A549 (cell line): ENCODE results near the gene SBNO2. TPM values are rescaled to one million over a fixed set of nuclear protein-coding genes. Genes with fewer than 3 reads are reported as not detected.
A peak's percentile ranks its signal among the peaks of the same experiment; 100 is the strongest.

Source experiments
- ATAC-seq, 2 experiments: fragments of 200-7000 bp in 1 of 2; fragments of >200 bp in 1 of 2; cut with Nextera tagmentation in 1 of 2; cut with Tn5 transposase in 1 of 2; 3 replicates each; pipeline versions ENCODE4 v1.8.0 to v1.9.1; 2018 to 2020; ENCODE audit warnings: mild to moderate bottlenecking in 1 of 2, moderate library complexity in 1 of 2
- CTCF ChIA-PET: fragments of 300-600 bp; sonication (Branson Sonifier 250); formaldehyde crosslinking; extraction: SDS; loops from one replicate; lab custom pipeline; 2021; ENCODE audit warnings: antibody characterized with exemption, inconsistent platforms; lab: Yijun Ruan, JAX
- POLR2A ChIA-PET: fragments of 350-600 bp; formaldehyde crosslinking; extraction: SDS; loops from one replicate; lab custom pipeline; 2021; ENCODE audit warnings: antibody characterized with exemption, inconsistent platforms; lab: Yijun Ruan, JAX
- DNase-seq, 2 experiments: peaks; one replicate each; pipeline versions ENCODE4 v3.0.0 to v3.0.0-alpha.2; 2011 to 2016; ENCODE audit warnings: low read depth in 1 of 2, low spot score in 1 of 2
- FAIRE-seq: peaks from 2 replicates; lab custom pipeline; 2011; peaks lifted over from hg19 to GRCh38; lab: Jason Lieb, UNC
- H3K27ac ChIP-seq, 2 experiments: fragments of >200 bp; sonication (Bioruptor Twin); formaldehyde crosslinking; 3 replicates each; pipeline ENCODE4 v1.5.1; 2016 to 2017
- H3K4me1 ChIP-seq: fragments of >200 bp; sonication (Bioruptor Twin); formaldehyde crosslinking; 3 replicates; pipeline ENCODE4 v1.6.1; 2016
- H3K4me2 ChIP-seq: fragments of >200 bp; sonication (Bioruptor Twin); formaldehyde crosslinking; 3 replicates; pipeline ENCODE4 v1.6.1; 2016
- H3K4me3 ChIP-seq: fragments of >200 bp; sonication (Bioruptor Twin); formaldehyde crosslinking; 3 replicates; pipeline ENCODE4 v1.5.1; 2016
- H3K9me3 ChIP-seq: fragments of >200 bp; sonication (Bioruptor Twin); formaldehyde crosslinking; 3 replicates; pipeline ENCODE4 v1.6.1; 2016
- BHLHE40 ChIP-seq: IDR thresholded peaks from 2 replicates; pipeline ENCODE4 v1.6.1; 2012; ENCODE audit warnings: low read depth, low read length, inconsistent platforms
- CBX8 ChIP-seq: fragments of 200-600 bp; sonication (generic); IDR thresholded peaks from 2 replicates; pipeline ENCODE4 v1.6.1; 2016
- CHD4 ChIP-seq: fragments of 200-600 bp; sonication (generic); IDR thresholded peaks from 2 replicates; pipeline ENCODE4 v1.6.1; 2016; ENCODE audit warnings: antibody characterized with exemption, mild to moderate bottlenecking, borderline replicate concordance
- E2F6 ChIP-seq: IDR thresholded peaks from 2 replicates; pipeline ENCODE4 v1.6.1; 2012; ENCODE audit warnings: low read depth, borderline replicate concordance
- ELK1 ChIP-seq: fragments of 150-350 bp; IDR thresholded peaks from 2 replicates; pipeline ENCODE4 v1.6.1; 2014; ENCODE audit warnings: low read depth, mild to moderate bottlenecking, low read length
- FOSB ChIP-seq: fragments of 250-450 bp; sonication (Bioruptor Pico); IDR thresholded peaks from 2 replicates; pipeline ENCODE4 v1.5.0; 2020; ENCODE audit warnings: mild to moderate bottlenecking, moderate library complexity
- HES2 ChIP-seq: fragments of >200 bp; sonication (Bioruptor Twin); formaldehyde crosslinking; IDR thresholded peaks from 2 replicates; pipeline ENCODE4 v1.6.1; 2016
- HEYL ChIP-seq: fragments of 250-450 bp; sonication (Bioruptor Pico); IDR thresholded peaks from 2 replicates; pipeline ENCODE4 v1.8.0; 2021; ENCODE audit warnings: mild to moderate bottlenecking, moderate library complexity
- HOXB5 ChIP-seq: fragments of 250-450 bp; sonication (Bioruptor Pico); IDR thresholded peaks from 2 replicates; pipeline ENCODE4 v1.5.0; 2020; ENCODE audit warnings: mild to moderate bottlenecking, moderate library complexity
- JUN ChIP-seq, 2 experiments: fragments of >200 bp; sonication (Bioruptor Twin); formaldehyde crosslinking; IDR thresholded peaks; 2 replicates in 1 of 2; 3 replicates in 1 of 2; pipeline ENCODE4 v1.6.1; 2016 to 2017
- MAX ChIP-seq: IDR thresholded peaks from 2 replicates; pipeline ENCODE4 v1.6.1; 2012
- NPAS2 ChIP-seq: fragments of 250-450 bp; sonication (Bioruptor Pico); IDR thresholded peaks from 2 replicates; pipeline ENCODE4 v1.8.0; 2022; ENCODE audit warnings: mild to moderate bottlenecking, moderate library complexity, borderline replicate concordance
- NR3C1 ChIP-seq: fragments of >200 bp; sonication (Bioruptor Twin); formaldehyde crosslinking; IDR thresholded peaks from 3 replicates; pipeline ENCODE4 v1.6.1; 2017
- POLR2AphosphoS2 ChIP-seq: conservative IDR thresholded peaks from 2 replicates; pipeline ENCODE4 v1.6.1; 2012; ENCODE audit warnings: low read length, improper control_type of control experiment, inconsistent platforms
- RCOR1 ChIP-seq: fragments of 150-350 bp; IDR thresholded peaks from 2 replicates; pipeline ENCODE4 v1.6.1; 2014; ENCODE audit warnings: antibody characterized with exemption, low read length, low read depth
- RNF2 ChIP-seq: fragments of 200-600 bp; sonication (generic); IDR thresholded peaks from 2 replicates; pipeline ENCODE4 v1.6.1; 2016; ENCODE audit warnings: low read depth, mild to moderate bottlenecking, antibody characterized with exemption, moderate library complexity, borderline replicate concordance
- USF2 ChIP-seq: fragments of 450-650 bp; IDR thresholded peaks from 2 replicates; pipeline ENCODE4 v1.6.1; 2014; ENCODE audit warnings: antibody characterized with exemption
- WGBS: methylation state at CpG from one replicate; pipeline ENCODE4 v1.1.6; 2017; ENCODE audit errors: missing lambda C conversion rate; 5-methylcytosine and 5-hydroxymethylcytosine counted together
- polyA plus RNA-seq, 4 experiments: library from polyadenylated mRNA; depleted of rRNA in 3 of 4; stranded (reverse); fragments of >200 nt; fragmentation: RNase III in 1 of 4; extraction: RNeasy Plus Mini Kit Qiagen cat#74134 plus additional on column Dnase treatment in 1 of 4; gene quantifications; 2 replicates in 3 of 4; 3 replicates in 1 of 4; pipeline ENCODE4 v1.2.3, GENCODE V29; 2011 to 2017
- TF ChIP-seq, protein P1 (sequence below): fragments of 250-450 bp; sonication (Bioruptor Pico); IDR thresholded peaks from 2 replicates; pipeline ENCODE4 v1.5.0; 2021; ENCODE audit warnings: mild to moderate bottlenecking, moderate library complexity, borderline replicate concordance

The SBNO2 gene
- polyA plus RNA-seq, 2 of the 4 experiments (the other 2 are of a cell fraction), result 6.8 to 27.0 TPM

DNA sequence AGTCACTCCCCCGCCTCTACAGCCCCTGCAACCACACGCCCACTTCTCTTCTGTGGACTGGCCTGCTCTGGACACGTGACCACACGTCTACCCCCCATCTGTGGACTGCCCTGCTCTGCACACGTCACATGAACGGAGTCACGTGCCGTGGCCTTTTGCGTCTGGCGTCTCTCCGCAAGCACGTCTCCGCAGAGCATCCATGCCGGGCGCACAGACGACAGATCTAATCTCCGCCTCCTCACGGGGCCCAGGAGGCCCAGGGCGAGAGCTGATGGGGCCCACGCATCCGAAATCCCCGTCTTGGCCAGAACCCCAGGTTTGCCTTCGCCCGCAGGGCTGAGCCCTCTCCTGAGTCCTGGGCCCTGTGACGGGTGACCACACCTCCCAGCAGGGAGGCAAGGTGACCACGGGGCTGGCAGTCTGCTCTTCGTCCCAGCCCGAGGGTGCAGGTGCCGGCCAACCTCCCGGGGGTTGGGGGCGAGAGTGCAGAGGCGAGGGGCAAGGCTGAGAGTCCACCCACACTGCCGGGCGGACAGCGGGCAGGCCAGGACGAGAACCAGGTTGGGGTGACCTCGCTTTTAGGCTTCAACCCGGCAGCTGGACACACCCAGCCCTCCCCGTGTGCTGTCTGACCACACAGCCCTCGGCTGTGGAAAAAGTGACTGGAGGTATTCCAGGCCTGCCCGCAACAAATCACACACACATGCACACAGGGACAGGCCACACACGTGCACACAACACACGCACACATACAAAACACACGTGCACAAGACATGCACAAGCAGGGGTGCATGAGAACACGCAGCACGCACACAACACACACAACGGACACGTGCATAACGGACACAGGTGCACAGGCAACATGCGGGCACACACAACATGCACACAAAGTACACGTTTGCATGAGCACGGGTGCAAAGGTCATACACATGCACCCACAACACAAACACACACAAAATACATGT lies 3.9 kb downstream of the SBNO2 start:
- ChIA-PET CTCF (interaction anchor here (1.5 kb wide), 1 partner anchor 15 kb away, joined by 3 read pairs; no protein-coding TSS in a partner anchor), POLR2A (interaction anchor here (1.0 kb wide), 1 partner anchor 66 kb away, joined by 3 read pairs; the partner anchor contains the start of gene GPX4)
- no peak for ATAC-seq
- H3K9me3 ChIP-seq, result no peaks in the 10 kb centered on the region
- DNase-seq, result no peak
- H3K4me3 ChIP-seq, result no peak overlapping the region
- no peak for TF ChIP-seq HES2
- peak; percentile 74 for TF ChIP-seq USF2
- TF ChIP-seq, all 56 proteins: peak for 1
- no peak for FAIRE-seq
- WGBS, result 71% methylated on average over 29 of the region's 52 CpGs
- Histone ChIP-seq H3K4me1 (peaks cover 48% of the 10 kb centered on the region), H3K27ac (peak overlapping the region; percentile 97 to 100), H3K4me2 (peak overlapping the region; percentile 93)

DNA sequence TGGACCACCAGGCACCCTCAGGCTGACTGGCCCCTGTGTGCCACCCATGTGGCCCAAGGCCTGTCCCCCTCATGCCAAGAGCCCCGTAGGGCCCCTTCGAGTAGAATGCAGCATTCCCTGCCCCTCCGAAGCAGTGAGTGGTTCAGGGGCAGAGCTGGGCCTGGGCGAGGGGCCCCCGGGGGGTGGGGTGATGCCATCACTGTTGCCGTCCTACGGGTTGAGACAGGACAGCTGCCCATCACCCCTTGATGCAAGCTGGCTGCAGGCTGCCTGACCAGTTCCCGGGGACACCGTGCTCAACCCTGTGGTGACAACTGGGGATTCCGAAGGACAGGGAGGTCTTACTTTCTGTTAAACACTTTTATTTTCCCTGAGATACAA lies 4.7 kb downstream of the SBNO2 start:
- WGBS, result 42% methylated on average over 5 of the region's 10 CpGs
- peak overlapping the region; percentile 93 for H3K4me2 ChIP-seq
- peak overlapping the region; percentile 97 to 100 for H3K27ac ChIP-seq
- DNase-seq (no peak), ATAC-seq (peak in 1 of 2 experiments; percentile 15; a peak in 3 of 6 replicates), FAIRE-seq (no peak)
- ChIA-PET POLR2A (interaction anchor here (1.0 kb wide), 1 partner anchor 65 kb away, joined by 3 read pairs; the partner anchor contains the start of gene GPX4), CTCF (interaction anchor here (1.3 to 1.5 kb wide), 2 partner anchors 8 to 14 kb away, joined by 3 read pairs; no protein-coding TSS in a partner anchor)
- TF ChIP-seq NPAS2 (CRISPR knock-in tag), result no peak
- TF ChIP-seq BHLHE40, result no peak
- 0 out of 5 replicates have a peak, but pooled peaks of 1 of the 2 experiments have one; percentile 19 for TF ChIP-seq JUN (IDR thresholded peaks at IDR 0.05)
- TF ChIP-seq HEYL (CRISPR knock-in tag), result no peak
- TF ChIP-seq RCOR1, result no peak
- no peak for TF ChIP-seq CHD4
- TF ChIP-seq, protein P1, sequence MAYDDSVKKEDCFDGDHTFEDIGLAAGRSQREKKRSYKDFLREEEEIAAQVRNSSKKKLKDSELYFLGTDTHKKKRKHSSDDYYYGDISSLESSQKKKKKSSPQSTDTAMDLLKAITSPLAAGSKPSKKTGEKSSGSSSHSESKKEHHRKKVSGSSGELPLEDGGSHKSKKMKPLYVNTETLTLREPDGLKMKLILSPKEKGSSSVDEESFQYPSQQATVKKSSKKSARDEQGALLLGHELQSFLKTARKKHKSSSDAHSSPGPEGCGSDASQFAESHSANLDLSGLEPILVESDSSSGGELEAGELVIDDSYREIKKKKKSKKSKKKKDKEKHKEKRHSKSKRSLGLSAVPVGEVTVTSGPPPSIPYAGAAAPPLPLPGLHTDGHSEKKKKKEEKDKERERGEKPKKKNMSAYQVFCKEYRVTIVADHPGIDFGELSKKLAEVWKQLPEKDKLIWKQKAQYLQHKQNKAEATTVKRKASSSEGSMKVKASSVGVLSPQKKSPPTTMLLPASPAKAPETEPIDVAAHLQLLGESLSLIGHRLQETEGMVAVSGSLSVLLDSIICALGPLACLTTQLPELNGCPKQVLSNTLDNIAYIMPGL (CRISPR knock-in tag), result no peak
- TF ChIP-seq MAX, result 0 out of 2 replicates have a peak, but pooled peaks have one; percentile 6
- TF ChIP-seq RNF2, result no peak
- TF ChIP-seq E2F6, result 0 out of 2 replicates have a peak, but pooled peaks have one; percentile 25
- peaks cover 45% of the 10 kb centered on the region for H3K4me1 ChIP-seq
- H3K9me3 ChIP-seq, result no peaks in the 10 kb centered on the region
- H3K4me3 ChIP-seq, result peak overlapping the region; percentile 17; the same call in 1 of the 3 replicates

- 54% methylated on average over 8 of the region's 50 CpGs for WGBS
- POLR2A ChIA-PET, result interaction anchor here (1.0 kb wide), 1 partner anchor 64 kb away, joined by 3 read pairs; the partner anchor contains the start of gene GPX4
- Histone ChIP-seq H3K4me1 (peaks cover 45% of the 10 kb centered on the region), H3K4me3 (peak overlapping the region; percentile 17; the same call in 2 of the 3 replicates), H3K27ac (peak overlapping the region; percentile 97 to 100), H3K9me3 (no peaks in the 10 kb centered on the region), H3K4me2 (peak overlapping the region; percentile 93)
- DNase-seq, result peak in 1 of 2 experiments; percentile 73
- CTCF ChIA-PET, result interaction anchor here (1.1 to 1.5 kb wide), 3 partner anchors 8 to 111 kb away, joined by 3 read pairs; no protein-coding TSS in a partner anchor
- peak; percentile 71 to 78 for ATAC-seq
- FAIRE-seq, result no peak
- TF ChIP-seq HOXB5 (CRISPR knock-in tag) (peak; percentile 67; the same call in 1 of the 2 replicates), FOSB (no peak), ELK1 (no peak), USF2 (no peak), POLR2AphosphoS2 (no peak), MAX (peak; percentile 90), CBX8 (no peak), E2F6 (peak; percentile 49; the same call in 1 of the 2 replicates), JUN (IDR thresholded peaks at IDR 0.05) (peak in 1 of 2 experiments; percentile 62; a peak in 1 of 5 replicates), NR3C1 (no peak)
Measured at GRCh38 chr19:1168572-1169410, 5.3 kb downstream of the SBNO2 start.
